ENCODE measurements around the gene NOL12. TPM values are rescaled to one million over a fixed set of nuclear protein-coding genes. Genes with fewer than 3 reads are reported as not detected.
A peak's percentile ranks its signal among the peaks of the same experiment; 100 is the strongest.

NOL12 gene
- total RNA-seq, 2 donors from 2014 or later: 25.2 to 48.4 TPM

DNA sequence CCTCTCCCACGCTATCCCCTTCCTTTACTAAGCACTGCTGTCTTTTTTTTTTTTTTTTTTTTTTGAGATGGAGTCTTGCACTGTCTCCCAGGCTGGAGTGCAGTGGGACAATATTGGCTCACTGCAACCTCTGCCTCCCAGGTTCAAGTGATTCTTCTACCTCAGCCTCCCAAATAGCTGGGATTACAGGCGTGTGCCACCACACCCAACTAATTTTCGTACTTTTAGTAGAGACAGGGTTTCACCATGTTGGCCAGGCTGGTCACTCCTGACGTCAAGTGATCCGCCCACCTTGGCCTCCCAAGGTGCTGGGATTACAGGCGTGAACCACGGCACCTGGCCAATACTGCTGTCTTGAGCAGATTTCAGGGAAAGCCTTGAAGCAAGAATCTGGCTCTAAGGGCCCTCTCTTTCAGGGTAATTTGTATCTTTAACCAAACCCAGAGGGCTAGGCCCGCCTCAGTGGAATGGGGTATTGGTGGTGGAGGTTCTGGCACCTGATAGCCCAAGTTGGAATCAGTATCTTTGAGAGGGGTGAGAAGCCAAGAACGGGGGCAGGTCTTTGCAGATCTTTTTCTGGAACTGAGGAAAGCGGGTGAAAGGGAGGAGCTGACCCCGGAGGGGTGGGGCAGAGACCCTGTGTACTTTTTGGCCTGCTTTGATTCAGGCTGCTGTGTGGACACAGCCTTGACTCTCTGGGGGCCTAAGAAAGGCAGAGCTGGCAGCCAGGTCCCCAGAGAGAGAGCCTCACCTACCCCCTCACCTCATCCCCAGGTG is 47.7 kb downstream of the NOL12 start:
- no peak overlapping the region for H3K27ac ChIP-seq
- intact Hi-C loops (cut with DNase I): loop anchor here (5.0 kb wide), 1 partner anchor 42 kb away; no protein-coding TSS in a partner anchor
- peak; percentile 51 for DNase-seq
- H3K27me3 ChIP-seq: no peaks in the 10 kb centered on the region
- H3K9ac ChIP-seq (ENCODE audit: low read depth in 2 of 2, low read length in 2 of 2): peak overlapping the region in 1 of 2 donors; percentile 50
- peaks cover 7% of the 10 kb centered on the region for H3K4me1 ChIP-seq
- no peak overlapping the region for H3K4me3 ChIP-seq
- H3K9me3 ChIP-seq: no peaks in the 10 kb centered on the region
- H3K36me3 ChIP-seq: no peaks in the 10 kb centered on the region
- TF ChIP-seq CTCF (IDR thresholded peaks at IDR 0.05): no peak

DNA sequence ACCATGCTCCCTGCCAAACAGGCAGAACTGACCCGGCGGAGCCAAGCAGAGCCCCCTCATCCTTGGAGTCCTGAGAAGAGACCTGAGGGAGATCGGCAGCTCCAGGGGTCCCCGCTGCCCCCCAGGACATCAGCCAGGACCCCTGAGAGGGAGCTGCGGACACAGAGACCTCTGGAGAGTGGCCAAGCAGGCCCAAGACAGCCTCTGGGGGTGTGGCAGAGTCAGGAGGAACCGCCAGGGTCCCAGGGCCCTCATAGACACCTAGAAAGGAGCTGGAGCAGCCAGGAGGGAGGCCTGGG is 48.2 kb downstream of the NOL12 start:
- intact Hi-C loops (cut with DNase I): loop anchor here (5.0 kb wide), 1 partner anchor 42 kb away; no protein-coding TSS in a partner anchor
- H3K36me3 ChIP-seq: no peaks in the 10 kb centered on the region
- no peaks in the 10 kb centered on the region for H3K9me3 ChIP-seq
- H3K4me3 ChIP-seq: no peak overlapping the region
- H3K27ac ChIP-seq: no peak overlapping the region
- H3K27me3 ChIP-seq: no peaks in the 10 kb centered on the region
- H3K9ac ChIP-seq (ENCODE audit: low read depth in 2 of 2, low read length in 2 of 2): peak overlapping the region in 1 of 2 donors; percentile 50
- DNase-seq: no peak
- TF ChIP-seq CTCF (IDR thresholded peaks at IDR 0.05): no peak
- H3K4me1 ChIP-seq: peaks cover 7% of the 10 kb centered on the region

- Histone ChIP-seq H3K27me3 (no peaks in the 10 kb centered on the region), H3K4me3 (no peak overlapping the region), H3K9ac (ENCODE audit: low read depth in 2 of 2, low read length in 2 of 2) (peak overlapping the region in 1 of 2 donors; percentile 3), H3K36me3 (no peaks in the 10 kb centered on the region), H3K9me3 (no peaks in the 10 kb centered on the region), H3K27ac (no peak overlapping the region), H3K4me1 (peaks cover 7% of the 10 kb centered on the region)
- peak; percentile 57 for DNase-seq
- peak; percentile 32 for TF ChIP-seq CTCF (IDR thresholded peaks at IDR 0.05)
- intact Hi-C loops (cut with DNase I): loop anchor here (5.0 kb wide), 1 partner anchor 43 kb away; no protein-coding TSS in a partner anchor
Measured at GRCh38 chr22:37734964-37735451, 48.9 kb downstream of the NOL12 start.

DNA sequence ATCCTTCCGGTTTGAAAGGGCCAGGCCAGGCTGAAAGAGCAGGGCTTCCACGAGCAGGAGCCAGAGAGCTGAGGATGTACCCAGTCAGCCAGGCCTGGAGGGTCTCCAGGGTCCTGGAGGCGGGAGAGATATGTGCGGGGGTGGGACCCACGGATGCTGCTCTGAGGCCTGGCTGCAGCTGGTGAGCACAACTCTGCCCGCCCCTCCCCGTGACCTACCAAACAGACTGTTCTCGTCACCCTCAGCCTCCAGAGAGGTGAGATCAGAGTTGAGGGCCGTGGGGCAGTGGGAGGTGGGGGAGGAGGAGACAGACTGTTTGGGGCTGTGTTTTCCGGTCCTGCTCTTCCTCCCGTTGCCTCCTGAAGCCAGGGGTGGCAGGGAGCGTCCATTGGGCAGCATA is 52.9 kb downstream of the NOL12 start:
- Histone ChIP-seq H3K36me3 (no peaks in the 10 kb centered on the region), H3K27ac (no peak overlapping the region), H3K4me1 (peaks cover 12% of the 10 kb centered on the region), H3K4me3 (no peak overlapping the region), H3K9ac (ENCODE audit: low read depth in 2 of 2, low read length in 2 of 2) (no peak overlapping the region), H3K9me3 (no peaks in the 10 kb centered on the region), H3K27me3 (no peaks in the 10 kb centered on the region)
- intact Hi-C loops (cut with DNase I): no loop called here
- peak; percentile 48 for DNase-seq
- TF ChIP-seq CTCF (IDR thresholded peaks at IDR 0.05): no peak

DNA sequence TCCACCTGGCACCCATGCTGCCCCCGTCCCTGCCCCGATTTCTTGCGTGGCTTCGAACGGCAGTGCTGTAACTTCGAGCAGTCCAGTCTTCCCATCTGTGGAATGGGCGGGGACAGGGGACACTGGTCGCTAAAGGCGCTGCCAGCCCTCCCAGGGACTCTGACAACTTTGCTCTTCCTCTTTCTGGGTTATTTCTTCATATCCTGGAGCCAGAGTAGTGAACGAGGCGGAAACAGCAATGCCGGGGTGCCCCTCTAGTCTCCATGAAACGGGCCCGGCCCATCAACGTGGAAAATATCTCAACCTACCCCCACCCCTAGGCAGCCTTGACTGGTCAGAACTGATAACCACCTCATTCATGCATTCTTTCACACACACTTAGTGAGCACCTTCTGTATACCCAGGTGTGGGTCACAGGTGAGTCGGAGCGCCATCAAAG is 53.5 kb downstream of the NOL12 start:
- Histone ChIP-seq H3K27ac (no peak overlapping the region), H3K9me3 (no peaks in the 10 kb centered on the region), H3K27me3 (no peaks in the 10 kb centered on the region), H3K4me1 (peaks cover 10% of the 10 kb centered on the region), H3K36me3 (no peaks in the 10 kb centered on the region), H3K4me3 (no peak overlapping the region), H3K9ac (ENCODE audit: low read depth in 2 of 2, low read length in 2 of 2) (no peak overlapping the region)
- no peak for DNase-seq
- no peak for TF ChIP-seq CTCF (IDR thresholded peaks at IDR 0.05)
- intact Hi-C loops (cut with DNase I): no loop called here
